ENCODE results near the gene SEL1L2.

GRCh38 chr20:14009208-14009607 is 18.8 kb upstream of the SEL1L2 start:
- TF ChIP-seq CTCF (conservative IDR thresholded peaks at IDR 0.05; ENCODE audit: low read depth, low read length) (no peak), EZH2 (IDR thresholded peaks at IDR 0.05; ENCODE audit: borderline replicate concordance, low read depth, low read length, poor library complexity, severe bottlenecking) (no peak)

Measured in A673 (cell line).